ENCODE results near the gene GAPVD1. TPM values are rescaled to one million over a fixed set of nuclear protein-coding genes. Genes with fewer than 3 reads are reported as not detected.

The GAPVD1 gene
- total and polyA plus RNA-seq, 2 of the 13 experiments (the other 11 are each of a cell fraction or from before 2014, with no cell fraction given) = 11.1 to 33.2 TPM

DNA sequence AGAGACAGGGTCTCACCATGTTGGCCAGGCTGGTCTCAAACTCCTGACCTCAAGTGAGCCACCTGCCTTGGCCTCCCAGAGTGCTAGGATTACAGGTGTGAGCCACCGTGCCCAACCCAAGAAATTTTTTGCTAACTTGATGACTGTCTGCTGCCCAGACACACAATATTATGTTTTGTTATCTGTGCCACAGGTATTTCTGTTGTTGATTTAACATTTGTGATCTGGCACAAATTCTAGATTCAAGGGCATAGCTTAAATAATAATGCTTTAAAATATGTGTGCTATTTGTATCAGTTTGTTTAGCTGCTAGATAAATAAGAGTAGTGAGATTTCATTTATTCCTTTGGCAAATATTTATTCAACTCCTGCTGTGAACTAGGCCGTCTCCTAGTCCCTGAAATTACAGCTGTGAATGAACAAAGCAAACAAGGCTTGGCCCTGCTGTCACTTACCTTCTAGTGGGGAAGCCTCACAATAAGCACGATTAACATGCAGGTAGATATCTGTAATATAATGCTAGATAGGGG, 35.3 kb downstream of the GAPVD1 start (continued):
- TF ChIP-seq, protein P1, sequence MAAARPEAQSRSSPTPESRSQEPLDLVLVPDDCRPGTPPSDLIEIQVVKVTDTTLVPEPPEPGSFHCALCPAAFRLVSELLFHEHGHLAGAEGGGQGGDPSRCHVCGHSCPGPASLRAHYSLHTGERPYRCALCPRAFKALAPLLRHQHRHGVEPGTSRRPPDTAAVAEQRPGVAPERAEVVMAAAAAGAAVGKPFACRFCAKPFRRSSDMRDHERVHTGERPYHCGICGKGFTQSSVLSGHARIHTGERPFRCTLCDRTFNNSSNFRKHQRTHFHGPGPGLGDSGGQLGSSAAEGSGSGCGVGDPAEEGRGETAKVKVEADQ (CRISPR knock-in tag; IDR thresholded peaks at IDR 0.05; ENCODE audit: borderline replicate concordance) = no peak
- no peak for TF ChIP-seq ZNF367 (CRISPR knock-in tag; IDR thresholded peaks at IDR 0.05; ENCODE audit: borderline replicate concordance)
- TF ChIP-seq KLF12 (CRISPR knock-in tag; IDR thresholded peaks at IDR 0.05; ENCODE audit: borderline replicate concordance) = no peak
- no peak for TF ChIP-seq ZBTB8A (CRISPR knock-in tag; IDR thresholded peaks at IDR 0.05; ENCODE audit: borderline replicate concordance, low read depth)
- TF ChIP-seq, protein P2, sequence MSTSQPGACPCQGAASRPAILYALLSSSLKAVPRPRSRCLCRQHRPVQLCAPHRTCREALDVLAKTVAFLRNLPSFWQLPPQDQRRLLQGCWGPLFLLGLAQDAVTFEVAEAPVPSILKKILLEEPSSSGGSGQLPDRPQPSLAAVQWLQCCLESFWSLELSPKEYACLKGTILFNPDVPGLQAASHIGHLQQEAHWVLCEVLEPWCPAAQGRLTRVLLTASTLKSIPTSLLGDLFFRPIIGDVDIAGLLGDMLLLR (CRISPR knock-in tag; IDR thresholded peaks at IDR 0.05) = no peak
- no peak for TF ChIP-seq DNMT1 (CRISPR knock-in tag; IDR thresholded peaks at IDR 0.05)
- no peak for TF ChIP-seq MYC (CRISPR knock-in tag; IDR thresholded peaks at IDR 0.05; ENCODE audit: borderline replicate concordance)
- peak; percentile 84 for TF ChIP-seq FOXP4 (CRISPR knock-in tag; IDR thresholded peaks at IDR 0.05)
- TF ChIP-seq TEAD3 (CRISPR knock-in tag; optimal IDR thresholded peaks at IDR 0.05; ENCODE audit: borderline replicate concordance) = peak; percentile 92
- TF ChIP-seq GATA4 (IDR thresholded peaks at IDR 0.05; ENCODE audit: borderline replicate concordance, low read depth) = peak; percentile 74; the same call in 1 of the 2 replicates
- TF ChIP-seq ZNF747 (CRISPR knock-in tag; IDR thresholded peaks at IDR 0.05; ENCODE audit: borderline replicate concordance) = no peak
- TF ChIP-seq ZNF142 (CRISPR knock-in tag; IDR thresholded peaks at IDR 0.05) = no peak
- no peak for TF ChIP-seq BORCS8-MEF2B (CRISPR knock-in tag; IDR thresholded peaks at IDR 0.05)
- TF ChIP-seq ATAD3A (CRISPR knock-in tag; IDR thresholded peaks at IDR 0.05) = no peak
- TF ChIP-seq, protein P3, sequence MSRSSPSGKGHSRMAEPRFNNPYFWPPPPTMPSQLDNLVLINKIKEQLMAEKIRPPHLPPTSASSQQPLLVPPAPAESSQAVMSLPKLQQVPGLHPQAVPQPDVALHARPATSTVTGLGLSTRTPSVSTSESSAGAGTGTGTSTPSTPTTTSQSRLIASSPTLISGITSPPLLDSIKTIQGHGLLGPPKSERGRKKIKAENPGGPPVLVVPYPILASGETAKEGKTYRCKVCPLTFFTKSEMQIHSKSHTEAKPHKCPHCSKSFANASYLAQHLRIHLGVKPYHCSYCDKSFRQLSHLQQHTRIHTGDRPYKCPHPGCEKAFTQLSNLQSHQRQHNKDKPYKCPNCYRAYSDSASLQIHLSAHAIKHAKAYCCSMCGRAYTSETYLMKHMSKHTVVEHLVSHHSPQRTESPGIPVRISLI (CRISPR knock-in tag; IDR thresholded peaks at IDR 0.05; ENCODE audit: borderline replicate concordance) = no peak; the same call in 1 of the 2 replicates
- no peak; the same call in 1 of the 2 replicates for TF ChIP-seq ZMYM4 (CRISPR knock-in tag; IDR thresholded peaks at IDR 0.05)
